Suprapubic skin (tissue), 4 donors: Measurements from ENCODE around the gene ASB8. TPM values are rescaled to one million over a fixed set of nuclear protein-coding genes. Genes with fewer than 3 reads are reported as not detected.

Experiments
- DNase-seq, 2 donors: peaks; one replicate each; pipeline ENCODE4 v3.0.0-alpha.2; 2019; ENCODE audit warnings: low spot score in 2 of 2
- H3K27ac ChIP-seq: fragments of 200-600 bp; sonication (generic); one replicate; pipeline ENCODE4 v1.5.1; 2019
- H3K27me3 ChIP-seq: fragments of 200-600 bp; sonication (generic); one replicate; pipeline ENCODE4 v1.5.1; 2019
- H3K36me3 ChIP-seq: fragments of 200-600 bp; sonication (generic); one replicate; pipeline ENCODE4 v1.5.1; 2019
- H3K4me1 ChIP-seq: fragments of 200-600 bp; sonication (generic); one replicate; pipeline ENCODE4 v1.5.1; 2019
- H3K4me3 ChIP-seq: fragments of 200-600 bp; sonication (generic); one replicate; pipeline ENCODE4 v1.5.1; 2019; ENCODE audit warnings: mild to moderate bottlenecking
- H3K9me3 ChIP-seq: fragments of 200-600 bp; sonication (generic); one replicate; pipeline ENCODE4 v1.5.1; 2019
- EP300 ChIP-seq: sonication (generic); formaldehyde crosslinking; IDR thresholded peaks from one replicate; pipeline ENCODE4 v1.6.1; 2017; ENCODE audit warnings: antibody characterized with exemption
- POLR2A ChIP-seq, 2 donors: fragments of 450-650 bp; IDR thresholded peaks; one replicate each; pipeline ENCODE4 v1.6.1; 2017; ENCODE audit warnings: antibody characterized with exemption in 2 of 2, mild to moderate bottlenecking in 2 of 2, moderate library complexity in 2 of 2
- POLR2AphosphoS5 ChIP-seq, 3 donors: sonication (generic); formaldehyde crosslinking; IDR thresholded peaks; one replicate each; pipeline ENCODE4 v1.6.1; 2017; ENCODE audit warnings: antibody characterized with exemption in 3 of 3
- WGBS: methylation state at CpG from one replicate; pipeline ENCODE4 v1.1.5; 2018; 5-methylcytosine and 5-hydroxymethylcytosine counted together
- total RNA-seq, 4 donors: library from RNA; depleted of rRNA; stranded (reverse); fragments of >200 nt; gene quantifications; one replicate each; pipeline ENCODE4 v1.1.0, GENCODE V29; 2016
- TF ChIP-seq, protein P1 (sequence below), 2 donors: fragments of 200-600 bp in 1 of 2; fragments of 450-650 bp in 1 of 2; sonication (generic) in 1 of 2; IDR thresholded peaks; one replicate each; pipeline ENCODE4 v1.5.1; 2016 to 2019; ENCODE audit warnings: antibody characterized with exemption in 2 of 2, mild to moderate bottlenecking in 1 of 2, moderate library complexity in 1 of 2

ASB8 gene
- total RNA-seq, 4 donors from 2014 or later, result 19.8 to 49.4 (median 23.6) TPM

GRCh38 chr12:48183091-48183875 is 26.0 kb upstream of the ASB8 start, which contains the start of gene CCDC184:
Gene CCDC184, plus strand, starts transcription at chr12:48183644. Its CDS starts 479 bp downstream, at chr12:48184123.
- H3K4me3 ChIP-seq, result peak within 1 kb of the TSS; percentile 70
- H3K4me1 ChIP-seq, result peaks cover 33% of the 10 kb centered on the region
- H3K27me3 ChIP-seq, result peaks cover 57% of the 10 kb centered on the region
- TF ChIP-seq, protein P1, sequence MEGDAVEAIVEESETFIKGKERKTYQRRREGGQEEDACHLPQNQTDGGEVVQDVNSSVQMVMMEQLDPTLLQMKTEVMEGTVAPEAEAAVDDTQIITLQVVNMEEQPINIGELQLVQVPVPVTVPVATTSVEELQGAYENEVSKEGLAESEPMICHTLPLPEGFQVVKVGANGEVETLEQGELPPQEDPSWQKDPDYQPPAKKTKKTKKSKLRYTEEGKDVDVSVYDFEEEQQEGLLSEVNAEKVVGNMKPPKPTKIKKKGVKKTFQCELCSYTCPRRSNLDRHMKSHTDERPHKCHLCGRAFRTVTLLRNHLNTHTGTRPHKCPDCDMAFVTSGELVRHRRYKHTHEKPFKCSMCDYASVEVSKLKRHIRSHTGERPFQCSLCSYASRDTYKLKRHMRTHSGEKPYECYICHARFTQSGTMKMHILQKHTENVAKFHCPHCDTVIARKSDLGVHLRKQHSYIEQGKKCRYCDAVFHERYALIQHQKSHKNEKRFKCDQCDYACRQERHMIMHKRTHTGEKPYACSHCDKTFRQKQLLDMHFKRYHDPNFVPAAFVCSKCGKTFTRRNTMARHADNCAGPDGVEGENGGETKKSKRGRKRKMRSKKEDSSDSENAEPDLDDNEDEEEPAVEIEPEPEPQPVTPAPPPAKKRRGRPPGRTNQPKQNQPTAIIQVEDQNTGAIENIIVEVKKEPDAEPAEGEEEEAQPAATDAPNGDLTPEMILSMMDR (IDR thresholded peaks at IDR 0.05), result peak in 1 of 2 donors; percentile 45
- TF ChIP-seq POLR2AphosphoS5 (IDR thresholded peaks at IDR 0.05) (no peak), POLR2A (IDR thresholded peaks at IDR 0.05) (no peak), EP300 (no peak)
- no peak within 1 kb of the TSS for H3K27ac ChIP-seq
- H3K9me3 ChIP-seq, result no peaks in the 10 kb centered on the region
- WGBS, result under 1% methylated on average over 44 of the region's 61 CpGs
- DNase-seq, result peak in 1 of 2 donors; percentile 69
- H3K36me3 ChIP-seq, result no peaks in the 10 kb centered on the region

DNA sequence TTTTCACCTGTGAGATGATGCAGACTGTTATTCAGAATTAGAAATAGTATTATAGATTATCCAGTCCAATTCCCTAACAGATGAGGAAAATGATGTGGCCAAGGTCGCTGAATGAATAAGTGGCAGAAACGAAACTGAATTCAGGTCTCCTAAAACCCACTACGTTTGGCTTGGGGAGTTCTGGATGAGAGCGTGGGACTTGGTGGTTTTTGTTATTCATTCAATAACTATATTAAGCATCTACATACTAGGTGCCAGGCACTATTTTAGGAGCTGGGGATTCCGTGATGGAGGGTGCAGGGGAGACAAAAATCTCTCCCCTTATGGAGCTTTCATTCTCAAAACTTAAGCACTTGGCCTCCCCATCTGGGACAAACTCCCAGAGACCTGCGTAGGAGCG is 25.3 kb upstream of the ASB8 start:
- H3K27ac ChIP-seq, result no peak overlapping the region

DNA sequence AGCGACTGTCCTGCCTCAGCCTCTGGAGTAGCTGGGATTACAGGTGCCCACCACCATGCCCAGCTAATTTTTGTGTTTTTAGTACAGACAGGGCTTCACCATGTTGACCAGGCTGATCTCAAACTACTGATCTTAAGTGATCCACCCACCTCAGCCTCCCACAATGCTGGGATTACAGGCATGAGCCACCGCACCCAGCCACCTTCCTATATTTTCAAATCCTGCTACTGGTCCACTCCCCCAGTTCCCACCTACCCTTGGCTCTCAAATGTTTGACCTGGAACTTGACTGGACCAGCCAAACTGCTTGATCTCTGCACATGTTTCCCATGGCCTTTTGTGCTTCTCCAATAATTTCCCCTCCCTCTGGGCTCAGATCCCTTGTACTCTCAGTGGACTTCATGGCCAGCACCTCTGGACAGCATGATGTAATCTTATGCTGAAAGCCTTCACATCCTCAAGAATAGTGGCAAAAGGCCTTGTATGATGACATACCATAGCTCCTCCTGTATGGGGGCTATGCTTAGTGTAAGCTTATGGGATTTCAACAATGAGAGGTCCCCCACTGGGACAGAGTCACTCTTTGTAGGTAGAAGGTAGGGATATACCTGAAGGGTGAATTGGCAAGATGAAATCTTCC is 23.7 kb upstream of the ASB8 start:
- H3K36me3 ChIP-seq, result no peaks in the 10 kb centered on the region
- H3K27ac ChIP-seq, result no peak overlapping the region
- 81% methylated on average over 2 of the region's 2 CpGs for WGBS
- no peak for DNase-seq
- TF ChIP-seq POLR2AphosphoS5 (IDR thresholded peaks at IDR 0.05) (no peak), POLR2A (IDR thresholded peaks at IDR 0.05) (no peak), EP300 (no peak)
- TF ChIP-seq, protein P1 (IDR thresholded peaks at IDR 0.05), result no peak
- H3K4me1 ChIP-seq, result peaks cover 33% of the 10 kb centered on the region
- no peaks in the 10 kb centered on the region for H3K9me3 ChIP-seq
- no peak overlapping the region for H3K4me3 ChIP-seq
- peaks cover 60% of the 10 kb centered on the region for H3K27me3 ChIP-seq

More for the DNA sequence above, 25.3 kb upstream of the ASB8 start:
- DNase-seq, result no peak
- peak overlapping the region; percentile 70 for H3K4me3 ChIP-seq
- H3K4me1 ChIP-seq, result peaks cover 33% of the 10 kb centered on the region
- H3K36me3 ChIP-seq, result no peaks in the 10 kb centered on the region
- H3K9me3 ChIP-seq, result no peaks in the 10 kb centered on the region
- H3K27me3 ChIP-seq, result peaks cover 64% of the 10 kb centered on the region
- WGBS, result 13% methylated on average over 7 of the region's 7 CpGs
- TF ChIP-seq EP300, result no peak
- TF ChIP-seq POLR2AphosphoS5 (IDR thresholded peaks at IDR 0.05), result no peak

GRCh38 chr12:48180424-48180823 is 23.1 kb upstream of the ASB8 start:
- H3K36me3 ChIP-seq, result no peaks in the 10 kb centered on the region
- no peaks in the 10 kb centered on the region for H3K9me3 ChIP-seq
- no peak for DNase-seq
- TF ChIP-seq EP300, result no peak
- TF ChIP-seq POLR2AphosphoS5 (IDR thresholded peaks at IDR 0.05), result no peak
- no peak for TF ChIP-seq POLR2A (IDR thresholded peaks at IDR 0.05)
- TF ChIP-seq, protein P1 (IDR thresholded peaks at IDR 0.05), result no peak
- H3K4me3 ChIP-seq, result no peak overlapping the region
- no peak overlapping the region for H3K27ac ChIP-seq
- peaks cover 54% of the 10 kb centered on the region for H3K27me3 ChIP-seq
- 91% methylated on average over 1 of the region's 1 CpG for WGBS
- peaks cover 37% of the 10 kb centered on the region for H3K4me1 ChIP-seq

DNA sequence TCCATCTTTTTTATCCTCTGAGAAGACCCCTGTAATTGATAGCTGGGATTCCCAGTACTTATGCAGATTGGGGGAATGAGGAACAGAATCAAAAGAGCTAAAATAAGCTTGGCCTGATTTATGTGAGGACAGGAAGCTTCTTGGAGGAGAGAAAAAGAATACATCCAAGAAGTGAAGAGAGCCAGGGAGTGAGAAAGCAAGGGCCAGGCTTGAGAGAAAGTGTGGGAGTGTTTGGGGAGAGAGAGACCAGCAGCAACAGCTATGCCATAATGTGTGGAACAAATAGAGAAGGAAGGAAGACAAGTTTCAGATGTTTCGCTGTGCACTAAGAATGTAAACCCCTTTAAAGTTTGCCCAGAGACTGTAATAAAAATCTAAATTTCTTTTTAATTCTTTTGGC is 22.2 kb upstream of the ASB8 start:
- Histone ChIP-seq H3K4me3 (no peak overlapping the region), H3K27me3 (peaks cover 45% of the 10 kb centered on the region), H3K9me3 (no peaks in the 10 kb centered on the region), H3K4me1 (peaks cover 27% of the 10 kb centered on the region), H3K36me3 (no peaks in the 10 kb centered on the region), H3K27ac (no peak overlapping the region)
- no peak for DNase-seq
- TF ChIP-seq EP300 (no peak), POLR2AphosphoS5 (IDR thresholded peaks at IDR 0.05) (no peak), POLR2A (IDR thresholded peaks at IDR 0.05) (no peak)
- TF ChIP-seq, protein P1 (IDR thresholded peaks at IDR 0.05), result no peak
- 86% methylated on average over 1 of the region's 1 CpG for WGBS
